ENCODE measurements around the gene GAB1.

- TF ChIP-seq CTCF (IDR thresholded peaks at IDR 0.05; ENCODE audit: low read depth, low read length) (no peak), POLR2A (IDR thresholded peaks at IDR 0.05; ENCODE audit: extremely low read depth, insufficient read length) (no peak), MAX (IDR thresholded peaks at IDR 0.05; ENCODE audit: low read depth, low read length) (no peak), MYC (IDR thresholded peaks at IDR 0.05; ENCODE audit: low read depth, low read length) (no peak)
Measured at GRCh38 chr4:143397887-143398286, 61.2 kb downstream of the GAB1 start.
